ENCODE results near the gene SEMA3D.

GRCh38 chr7:85183296-85183695 is 3.6 kb downstream of the SEMA3D start:
- no peak for TF ChIP-seq CTCF (IDR thresholded peaks at IDR 0.05; ENCODE audit: low read depth, low read length)
- no peak for TF ChIP-seq EZH2phosphoT487 (IDR thresholded peaks at IDR 0.05; ENCODE audit: low read depth)
